Breast epithelium (tissue), 4 donors: ENCODE data around the gene ZFHX3. TPM values are rescaled to one million over a fixed set of nuclear protein-coding genes. Genes with fewer than 3 reads are reported as not detected.
"Not testable (repeated sequence)": the region's sequence is repeated elsewhere in the genome, so short reads cannot be mapped to it uniquely, and the experiment has no call there.

Experiments used
- DNase-seq, 2 donors: peaks; one replicate each; pipeline ENCODE4 v3.0.0-alpha.2; 2019; ENCODE audit warnings: low spot score in 2 of 2
- H3K27ac ChIP-seq, 2 donors: fragments of 200-600 bp; sonication (generic) in 1 of 2; one replicate each; pipeline ENCODE4 v1.5.1; 2016 to 2019; ENCODE audit warnings: mild to moderate bottlenecking in 1 of 2
- H3K27me3 ChIP-seq, 2 donors: fragments of 200-600 bp; sonication (generic) in 1 of 2; one replicate each; pipeline versions ENCODE4 v1.5.1 to v1.6.0; 2017 to 2019; ENCODE audit warnings: control low read depth in 1 of 2, mild to moderate bottlenecking in 1 of 2
- H3K36me3 ChIP-seq: fragments of 200-600 bp; one replicate; pipeline ENCODE4 v1.5.1; 2019
- H3K4me1 ChIP-seq, 2 donors: fragments of 200-600 bp; sonication (generic); one replicate each; pipeline ENCODE4 v1.5.1; 2016 to 2019; ENCODE audit warnings: control low read depth in 1 of 2
- H3K4me3 ChIP-seq, 3 donors: fragments of 200-600 bp; sonication (generic); 1 replicate in 2 of 3; 2 replicates in 1 of 3; pipeline ENCODE4 v1.5.1; 2016 to 2019; ENCODE audit warnings: mild to moderate bottlenecking in 3 of 3, moderate library complexity in 2 of 3
- H3K9me3 ChIP-seq, 2 donors: fragments of 200-600 bp; sonication (generic) in 1 of 2; one replicate each; pipeline ENCODE4 v1.5.1; 2016 to 2019; ENCODE audit warnings: control low read depth in 1 of 2
- POLR2A ChIP-seq: fragments of 450-650 bp; IDR thresholded peaks from one replicate; pipeline ENCODE4 v1.6.1; 2016; ENCODE audit warnings: antibody characterized with exemption, mild to moderate bottlenecking, moderate library complexity
- POLR2AphosphoS5 ChIP-seq, 3 donors: sonication (generic); formaldehyde crosslinking; IDR thresholded peaks; one replicate each; pipeline ENCODE4 v1.6.1; 2017; ENCODE audit warnings: antibody characterized with exemption in 3 of 3
- intact Hi-C: fragments of 100-400 bp; cut with DNase I; formaldehyde crosslinking; loops from one replicate; pipeline ENCODE4 v1.15.1; 2023; ENCODE audit warnings: low total_unique reads
- total RNA-seq, 3 donors: library from RNA; depleted of rRNA; stranded (reverse); fragments of >200 nt; gene quantifications; one replicate each; pipeline ENCODE4 v1.1.0, GENCODE V29; 2016
- TF ChIP-seq, protein P1 (sequence below), 3 donors: fragments of 450-650 bp; IDR thresholded peaks; one replicate each; pipeline ENCODE4 v1.5.1; 2016 to 2017; ENCODE audit warnings: antibody characterized with exemption in 3 of 3, mild to moderate bottlenecking in 3 of 3, moderate library complexity in 3 of 3

The ZFHX3 gene
- total RNA-seq, 3 donors from 2014 or later = 10.8 to 36.0 (median 11.8) TPM

DNA sequence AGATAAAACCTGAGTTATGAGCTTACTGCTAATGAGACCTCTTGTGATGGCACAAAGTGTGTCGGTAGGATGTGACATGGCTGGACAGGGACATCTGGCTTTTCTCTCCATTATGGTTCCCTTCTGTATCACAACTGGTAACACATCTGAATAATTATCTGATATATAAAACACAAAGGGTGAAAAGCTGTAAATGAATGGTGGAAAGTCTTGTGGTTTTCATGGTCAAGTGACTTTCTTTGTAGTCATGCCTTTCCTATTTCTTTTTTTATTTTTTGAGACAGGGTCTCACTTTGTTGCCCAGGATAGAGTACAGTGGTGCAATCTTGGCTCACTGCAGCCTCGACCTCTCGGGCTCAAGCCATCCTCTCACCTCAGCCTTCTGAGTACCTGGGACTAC lies 35.3 kb upstream of the ZFHX3 start:
- H3K27ac ChIP-seq = no peak overlapping the region
- intact Hi-C loops = no loop called here

DNA sequence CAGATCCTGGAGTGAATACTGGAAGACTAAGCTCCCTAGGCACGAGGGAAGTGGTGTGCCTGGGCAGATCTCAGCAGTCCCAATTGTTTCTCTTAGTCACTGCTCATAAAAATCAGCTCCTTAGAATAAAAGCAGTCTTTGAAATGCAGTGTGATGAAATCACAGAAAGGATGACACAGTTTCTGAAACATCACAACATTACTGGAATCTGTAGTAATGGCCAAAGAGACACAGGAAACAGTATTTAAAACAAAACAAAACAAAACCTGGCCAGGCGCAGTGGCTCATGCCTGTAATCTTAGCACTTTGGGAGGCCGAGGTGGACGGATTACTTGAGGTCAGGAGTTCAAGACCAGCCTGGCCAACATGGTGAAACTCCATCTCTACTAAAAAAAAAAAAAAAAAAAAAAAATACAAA lies 34.7 kb upstream of the ZFHX3 start:
- H3K9me3 ChIP-seq, intact Hi-C loops, H3K4me1 ChIP-seq, H3K36me3 ChIP-seq, H3K4me3 ChIP-seq, H3K27me3 ChIP-seq, H3K27ac ChIP-seq, DNase-seq: not testable (repeated sequence)

More for the DNA sequence above, 35.3 kb upstream of the ZFHX3 start:
- no peak for TF ChIP-seq POLR2AphosphoS5 (IDR thresholded peaks at IDR 0.05)
- Histone ChIP-seq H3K27me3 (no peaks in the 10 kb centered on the region), H3K4me1 (no peaks in the 10 kb centered on the region), H3K36me3 (no peaks in the 10 kb centered on the region), H3K4me3 (no peak overlapping the region), H3K9me3 (peaks cover 0 to 4% of the 10 kb centered on the region in 2 donors)
- no peak for DNase-seq

DNA sequence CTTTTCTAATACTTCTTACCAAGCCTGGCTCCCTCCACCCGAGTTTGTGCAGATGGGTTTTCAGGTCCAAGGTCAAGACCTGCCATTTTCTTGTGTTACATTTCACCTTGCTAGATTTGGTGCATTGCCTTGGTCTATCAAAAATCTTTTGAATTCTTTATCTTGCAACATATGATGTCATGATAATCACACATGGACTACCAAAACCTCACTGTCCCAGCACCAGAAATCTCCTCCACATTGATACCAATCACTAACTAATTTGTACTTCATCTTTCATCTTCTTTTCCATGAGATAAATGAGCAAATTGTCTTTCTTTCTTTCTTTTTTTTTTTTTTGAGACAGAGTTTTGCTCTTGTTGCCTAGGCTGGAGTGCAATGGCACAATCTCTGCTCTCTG lies 33.0 kb upstream of the ZFHX3 start:
- Histone ChIP-seq H3K27ac (no peak overlapping the region), H3K9me3 (peaks cover 0 to 4% of the 10 kb centered on the region in 2 donors), H3K4me1 (no peaks in the 10 kb centered on the region), H3K4me3 (no peak overlapping the region), H3K27me3 (no peaks in the 10 kb centered on the region), H3K36me3 (no peaks in the 10 kb centered on the region)
- DNase-seq = no peak
- intact Hi-C loops = no loop called here
- TF ChIP-seq POLR2A = no peak
- no peak for TF ChIP-seq POLR2AphosphoS5 (IDR thresholded peaks at IDR 0.05)
- TF ChIP-seq, protein P1, sequence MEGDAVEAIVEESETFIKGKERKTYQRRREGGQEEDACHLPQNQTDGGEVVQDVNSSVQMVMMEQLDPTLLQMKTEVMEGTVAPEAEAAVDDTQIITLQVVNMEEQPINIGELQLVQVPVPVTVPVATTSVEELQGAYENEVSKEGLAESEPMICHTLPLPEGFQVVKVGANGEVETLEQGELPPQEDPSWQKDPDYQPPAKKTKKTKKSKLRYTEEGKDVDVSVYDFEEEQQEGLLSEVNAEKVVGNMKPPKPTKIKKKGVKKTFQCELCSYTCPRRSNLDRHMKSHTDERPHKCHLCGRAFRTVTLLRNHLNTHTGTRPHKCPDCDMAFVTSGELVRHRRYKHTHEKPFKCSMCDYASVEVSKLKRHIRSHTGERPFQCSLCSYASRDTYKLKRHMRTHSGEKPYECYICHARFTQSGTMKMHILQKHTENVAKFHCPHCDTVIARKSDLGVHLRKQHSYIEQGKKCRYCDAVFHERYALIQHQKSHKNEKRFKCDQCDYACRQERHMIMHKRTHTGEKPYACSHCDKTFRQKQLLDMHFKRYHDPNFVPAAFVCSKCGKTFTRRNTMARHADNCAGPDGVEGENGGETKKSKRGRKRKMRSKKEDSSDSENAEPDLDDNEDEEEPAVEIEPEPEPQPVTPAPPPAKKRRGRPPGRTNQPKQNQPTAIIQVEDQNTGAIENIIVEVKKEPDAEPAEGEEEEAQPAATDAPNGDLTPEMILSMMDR (IDR thresholded peaks at IDR 0.05) = no peak

DNA sequence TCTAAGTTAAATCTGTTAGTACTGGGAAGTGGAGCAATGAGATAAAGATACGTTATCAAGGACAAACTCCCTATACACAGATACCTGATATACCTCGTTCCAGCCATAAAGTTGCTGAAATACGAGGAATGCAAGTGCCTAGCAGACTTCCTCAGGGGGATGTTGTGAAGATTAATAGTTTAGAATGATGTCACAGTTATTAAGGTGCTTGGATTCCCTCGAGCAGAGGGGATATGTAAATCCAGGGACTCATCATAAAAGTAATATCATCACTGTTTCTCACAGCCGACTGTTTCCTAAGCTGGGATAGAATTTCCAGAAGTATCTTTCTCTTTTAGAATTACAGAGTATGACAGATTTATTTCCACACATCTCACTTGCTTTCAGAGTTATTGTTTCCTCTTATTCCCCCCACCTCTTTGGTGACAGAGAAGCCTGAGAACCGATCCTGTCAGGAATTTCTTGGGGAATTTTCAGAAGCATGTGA lies 28.4 kb upstream of the ZFHX3 start:
- H3K36me3 ChIP-seq = no peaks in the 10 kb centered on the region
- H3K27me3 ChIP-seq = no peaks in the 10 kb centered on the region
- H3K4me1 ChIP-seq = no peaks in the 10 kb centered on the region
- no peak overlapping the region for H3K4me3 ChIP-seq
- H3K27ac ChIP-seq = no peak overlapping the region
- TF ChIP-seq POLR2AphosphoS5 (IDR thresholded peaks at IDR 0.05) (no peak), POLR2A (no peak)
- TF ChIP-seq, protein P1 (IDR thresholded peaks at IDR 0.05) = no peak
- no peak for DNase-seq
- H3K9me3 ChIP-seq = no peaks in the 10 kb centered on the region
- intact Hi-C loops = no loop called here

DNA sequence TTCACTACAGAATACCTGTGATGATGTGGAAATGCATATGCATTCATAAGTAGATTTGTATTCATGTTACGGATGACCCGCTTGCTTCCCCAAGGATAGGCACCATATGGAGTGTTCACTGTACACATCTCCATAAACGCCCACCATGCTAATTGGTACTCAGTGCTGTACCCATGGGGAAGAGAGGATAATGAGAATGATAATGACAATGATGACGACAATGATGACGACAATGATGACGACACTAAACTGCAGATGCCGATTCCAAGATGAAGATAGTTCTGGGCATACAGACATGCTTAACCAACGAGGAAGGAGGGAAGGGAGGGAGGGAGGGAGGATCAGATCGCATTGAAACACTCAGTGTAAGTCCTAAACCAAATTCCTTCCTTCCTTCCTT lies 26.5 kb upstream of the ZFHX3 start:
- Histone ChIP-seq H3K36me3 (no peaks in the 10 kb centered on the region), H3K4me3 (no peak overlapping the region), H3K4me1 (no peaks in the 10 kb centered on the region), H3K9me3 (no peaks in the 10 kb centered on the region), H3K27ac (no peak overlapping the region), H3K27me3 (no peaks in the 10 kb centered on the region)
- TF ChIP-seq POLR2AphosphoS5 (IDR thresholded peaks at IDR 0.05) (no peak), POLR2A (no peak)
- TF ChIP-seq, protein P1 (IDR thresholded peaks at IDR 0.05) = no peak
- no peak for DNase-seq
- intact Hi-C loops = no loop called here

DNA sequence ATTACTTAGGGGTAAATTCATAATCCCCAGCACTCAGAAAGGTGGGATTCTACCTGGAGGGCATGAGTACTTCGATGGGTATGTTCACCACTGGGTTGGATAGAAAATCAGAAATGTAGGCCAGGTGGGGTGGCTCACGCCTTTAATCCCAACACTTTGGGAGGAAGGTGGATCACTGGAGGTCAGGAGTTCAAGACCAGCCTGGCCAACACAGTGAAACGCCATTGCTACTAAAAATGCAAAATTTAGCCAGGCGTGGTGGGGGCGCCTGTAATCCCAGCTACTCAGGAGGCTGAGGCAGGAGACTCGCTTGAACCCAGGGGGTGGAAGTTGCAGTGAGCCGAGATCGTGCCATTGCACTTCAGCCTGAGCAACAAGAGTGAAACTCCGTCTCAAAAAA lies 24.1 kb upstream of the ZFHX3 start:
- H3K9me3 ChIP-seq, intact Hi-C loops, H3K4me1 ChIP-seq, H3K36me3 ChIP-seq, H3K27ac ChIP-seq, H3K27me3 ChIP-seq, DNase-seq, H3K4me3 ChIP-seq: not testable (repeated sequence)
